Heart left ventricle (tissue), 16 donors: ENCODE results near the gene SYNRG. TPM values are rescaled to one million over a fixed set of nuclear protein-coding genes. Genes with fewer than 3 reads are reported as not detected.

Source experiments
- ATAC-seq, 4 donors: fragments of 200-7000 bp; cut with Tn5 transposase; one replicate each; pipeline ENCODE4 v1.9.1; 2020 to 2022; ENCODE audit warnings: moderate library complexity in 4 of 4, mild to moderate bottlenecking in 3 of 4, moderate number of reproducible peaks in 1 of 4
- DNase-seq, 5 donors: peaks; one replicate each; pipeline ENCODE4 v3.0.0-alpha.2; 2020
- H3K27ac ChIP-seq, 12 donors: fragments of 200-600 bp; sonication (generic) in 4 of 12; one replicate each; pipeline versions ENCODE4 v1.5.0 to v1.8.0; 2016 to 2022; ENCODE audit warnings: mild to moderate bottlenecking in 2 of 12
- H3K27me3 ChIP-seq, 9 donors: fragments of 200-600 bp; sonication (generic) in 2 of 9; one replicate each; pipeline versions ENCODE4 v1.5.1 to v1.8.0; 2016 to 2022; ENCODE audit warnings: mild to moderate bottlenecking in 3 of 9
- H3K36me3 ChIP-seq, 9 donors: fragments of 200-600 bp; sonication (generic) in 2 of 9; one replicate each; pipeline versions ENCODE4 v1.5.0 to v1.8.0; 2018 to 2022; ENCODE audit warnings: mild to moderate bottlenecking in 2 of 9
- H3K4me1 ChIP-seq, 12 donors: fragments of 200-600 bp; sonication (generic) in 4 of 12; one replicate each; pipeline versions ENCODE4 v1.5.0 to v1.8.0; 2016 to 2022; ENCODE audit warnings: mild to moderate bottlenecking in 3 of 12
- H3K4me3 ChIP-seq, 12 donors: fragments of 200-600 bp; sonication (generic) in 4 of 12; one replicate each; pipeline versions ENCODE4 v1.5.0 to v1.8.0; 2017 to 2022; ENCODE audit warnings: mild to moderate bottlenecking in 9 of 12, moderate library complexity in 4 of 12
- H3K9me3 ChIP-seq, 12 donors: fragments of 200-600 bp; sonication (generic) in 4 of 12; one replicate each; pipeline versions ENCODE4 v1.5.0 to v1.8.0; 2016 to 2022; ENCODE audit warnings: mild to moderate bottlenecking in 1 of 12
- POLR2A ChIP-seq, 2 donors: fragments of 450-650 bp; IDR thresholded peaks; one replicate each; pipeline ENCODE4 v1.6.1; 2017; ENCODE audit warnings: antibody characterized with exemption in 2 of 2, mild to moderate bottlenecking in 2 of 2, moderate library complexity in 2 of 2
- WGBS, 4 donors: extraction: QIAGEN DNeasy Blood & Tissue Kit in 2 of 4; methylation state at CpG; one replicate each; pipeline versions ENCODE4 v1.1.5 to v1.1.7; 2013 to 2018; 5-methylcytosine and 5-hydroxymethylcytosine counted together
- intact Hi-C, 10 donors: fragments of 100-400 bp; cut with DNase I; formaldehyde crosslinking; loops; one replicate each; pipeline versions ENCODE4 v1.11.1 to v1.14.2; 2022
- polyA plus RNA-seq, 2 donors: library from polyadenylated mRNA; stranded (reverse); fragments of 200-250 nt; gene quantifications; one replicate each; pipeline ENCODE4 v1.2.3, GENCODE V29; 2013
- total RNA-seq, 9 donors: library from RNA; depleted of rRNA in 2 of 9; stranded (reverse); fragments of >200 nt in 2 of 9; fragmentation: NEBNext Ultra II Directional in 3 of 9; extraction: Animal tissue kit (Norgen Biotek cat#: 25700) in 3 of 9; gene quantifications; one replicate each; pipeline versions ENCODE4 v1.1.0 to v1.2.4, GENCODE V29; 2016 to 2023
- TF ChIP-seq, protein P1 (sequence below), 12 donors: fragments of 200-600 bp; sonication (generic) in 4 of 12; IDR thresholded peaks; one replicate each; pipeline versions ENCODE4 v1.5.0 to v1.8.0; 2018 to 2022; ENCODE audit warnings: antibody characterized with exemption in 12 of 12, mild to moderate bottlenecking in 5 of 12
- donor health status: ischemic (EF 13 %, LVEDD 7.1; RV severe dilation, severe dysfunction).
- donor health status: healthy with polysubstance abuse.
- donor health status: DM: no; HTN: yes; CAD: no.
- donor health status: DM: no; HTN: no; CAD: no.
- donor health status: ischemic (EF 25% LVEDD 6.9; RV normal size, moderate dysfunction).
- donor health status: ischemic (EF 25% LVEDD 5.7; RV mildly dilated, moderate dysfunction).
- donor health status: healthy.
- donor health status: DM: yes; HTN: yes; CAD: no.
- donor health status: ischemic (EF 35%, LVEDD 5.7; RV mildly dilated, moderate dysfunction).
- donor health status: nonischemic (EF 11% LVEDD 7.7; RV severe dilation, severe dysfunction).
- donor health status: DM: yes; HTN: yes; CAD: no.
- donor health status: PGD.
- donor health status: ischemic (EF 29% LVEDD 5.4; RV normal size, mild dysfunction).
- donor health status: nonischemic (EF 23%, LVEDD 6.1; RV moderate dilation, normal function).

The SYNRG gene
- total and polyA plus RNA-seq, 11 donors = 5.7 to 52.4 (median 30.1) TPM

DNA sequence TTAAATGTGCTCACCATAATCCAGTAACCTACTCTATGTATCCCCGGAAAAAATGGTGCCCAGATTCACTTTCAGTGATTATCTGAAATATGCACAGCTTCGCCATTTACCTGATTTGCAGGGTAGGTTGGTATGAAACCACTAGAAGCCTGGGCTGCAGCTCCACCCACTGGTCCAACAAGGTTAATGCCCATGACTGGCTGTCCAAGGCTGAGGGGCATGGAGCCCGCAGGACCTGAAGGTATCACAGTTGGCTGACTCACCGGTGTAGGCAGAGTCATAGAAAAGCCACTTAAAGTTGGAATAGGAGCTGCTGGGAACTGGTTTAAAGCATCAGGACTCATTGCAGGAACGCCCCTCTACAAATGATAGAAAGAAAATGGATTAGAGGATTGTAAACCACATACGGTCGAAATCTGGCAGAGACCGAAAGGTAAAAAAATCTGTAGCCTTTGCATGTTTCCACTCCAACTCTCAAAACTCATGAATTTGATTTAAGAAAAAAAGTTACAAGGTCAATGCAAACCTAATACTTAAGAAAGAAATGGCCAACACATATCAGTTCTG is 38.6 kb downstream of the SYNRG start:
- Histone ChIP-seq H3K4me1 (peaks cover 0 to 4% (median 0%) of the 10 kb centered on the region in 12 donors), H3K27ac (no peak overlapping the region), H3K9me3 (peaks cover 0 to 14% (median 2%) of the 10 kb centered on the region in 12 donors), H3K4me3 (no peak overlapping the region), H3K36me3 (peaks cover 0 to 92% (median 85%) of the 10 kb centered on the region in 9 donors), H3K27me3 (no peaks in the 10 kb centered on the region)
- ATAC-seq = peak; percentile 56 to 88 (median 68)
- intact Hi-C loops = no loop called here
- peak in 4 of 5 donors; percentile 21 to 55 (median 34) for DNase-seq
- TF ChIP-seq, protein P1, sequence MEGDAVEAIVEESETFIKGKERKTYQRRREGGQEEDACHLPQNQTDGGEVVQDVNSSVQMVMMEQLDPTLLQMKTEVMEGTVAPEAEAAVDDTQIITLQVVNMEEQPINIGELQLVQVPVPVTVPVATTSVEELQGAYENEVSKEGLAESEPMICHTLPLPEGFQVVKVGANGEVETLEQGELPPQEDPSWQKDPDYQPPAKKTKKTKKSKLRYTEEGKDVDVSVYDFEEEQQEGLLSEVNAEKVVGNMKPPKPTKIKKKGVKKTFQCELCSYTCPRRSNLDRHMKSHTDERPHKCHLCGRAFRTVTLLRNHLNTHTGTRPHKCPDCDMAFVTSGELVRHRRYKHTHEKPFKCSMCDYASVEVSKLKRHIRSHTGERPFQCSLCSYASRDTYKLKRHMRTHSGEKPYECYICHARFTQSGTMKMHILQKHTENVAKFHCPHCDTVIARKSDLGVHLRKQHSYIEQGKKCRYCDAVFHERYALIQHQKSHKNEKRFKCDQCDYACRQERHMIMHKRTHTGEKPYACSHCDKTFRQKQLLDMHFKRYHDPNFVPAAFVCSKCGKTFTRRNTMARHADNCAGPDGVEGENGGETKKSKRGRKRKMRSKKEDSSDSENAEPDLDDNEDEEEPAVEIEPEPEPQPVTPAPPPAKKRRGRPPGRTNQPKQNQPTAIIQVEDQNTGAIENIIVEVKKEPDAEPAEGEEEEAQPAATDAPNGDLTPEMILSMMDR (IDR thresholded peaks at IDR 0.05) = peak; percentile 33 to 60 (median 47)
- TF ChIP-seq POLR2A (IDR thresholded peaks at IDR 0.05) = no peak
- WGBS, 4 donors = 78 to 87% (median 80%) methylated on average over 8 of the region's 8 CpGs

DNA sequence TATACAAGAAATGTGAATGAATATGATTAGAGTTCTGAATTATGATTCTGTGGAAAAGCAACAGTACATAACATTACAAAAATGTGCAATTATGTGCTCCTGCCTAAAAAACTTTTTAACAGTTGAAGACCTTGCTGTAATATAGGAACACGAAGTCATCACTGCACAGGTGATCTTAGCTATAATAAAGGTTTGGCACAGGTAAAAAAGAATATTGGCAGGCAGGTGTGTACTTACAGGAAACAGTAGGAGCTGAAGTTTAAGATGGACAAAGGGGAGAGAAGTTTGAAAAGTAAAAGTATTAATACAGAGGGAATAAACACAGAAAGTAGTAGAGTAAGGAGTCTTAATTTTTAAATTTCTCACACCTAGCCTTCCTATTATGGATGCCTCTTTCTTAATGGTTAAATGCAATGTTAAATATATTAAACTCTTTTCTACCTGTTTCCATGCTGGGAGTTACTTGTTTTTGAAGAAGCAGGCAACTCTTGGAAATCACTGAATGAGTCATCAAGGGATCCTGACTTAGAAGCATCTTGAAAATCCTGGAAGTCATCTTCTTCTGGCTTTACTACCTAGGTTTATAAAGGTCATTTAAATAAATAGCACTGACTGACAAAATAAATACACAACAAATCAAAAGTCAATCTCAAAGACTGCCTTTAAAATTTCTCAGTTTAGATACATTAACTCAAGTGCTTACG is 40.7 kb downstream of the SYNRG start:
- no peak for ATAC-seq
- Histone ChIP-seq H3K4me1 (peaks cover 0 to 4% (median 0%) of the 10 kb centered on the region in 12 donors), H3K9me3 (no peaks in the 10 kb centered on the region), H3K27ac (no peak overlapping the region), H3K4me3 (no peak overlapping the region), H3K36me3 (peaks cover 0 to 88% (median 81%) of the 10 kb centered on the region in 9 donors), H3K27me3 (no peaks in the 10 kb centered on the region)
- DNase-seq = no peak
- no peak for TF ChIP-seq POLR2A (IDR thresholded peaks at IDR 0.05)
- TF ChIP-seq, protein P1 (IDR thresholded peaks at IDR 0.05) = no peak
- WGBS, 4 donors = 94 to 98% (median 96%) methylated on average over 2 of the region's 2 CpGs
- intact Hi-C loops = no loop called here

DNA sequence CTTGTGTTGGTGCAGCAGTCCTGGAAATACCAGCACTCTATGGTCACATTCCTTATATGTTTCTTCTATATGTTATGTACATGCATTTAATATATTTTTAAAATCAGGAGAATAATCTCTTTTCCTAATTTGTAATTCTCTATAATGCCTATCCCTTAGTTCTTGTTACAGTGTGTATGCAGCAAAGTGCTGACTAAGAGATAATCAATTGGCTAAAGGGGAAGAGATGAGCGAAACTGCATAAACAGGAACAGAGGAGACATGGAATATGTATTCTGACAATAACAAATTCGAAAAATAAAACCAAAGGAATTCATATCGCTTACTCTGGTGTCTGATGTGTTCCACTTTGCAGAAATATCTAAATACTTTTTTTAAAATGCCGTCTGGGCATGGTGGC is 41.7 kb downstream of the SYNRG start:
- WGBS, 4 donors = 87 to 93% (median 91%) methylated on average over 4 of the region's 4 CpGs
- H3K4me1 ChIP-seq = peaks cover 0 to 4% (median 0%) of the 10 kb centered on the region in 12 donors
- no peaks in the 10 kb centered on the region for H3K27me3 ChIP-seq
- H3K36me3 ChIP-seq = peaks cover 0 to 88% (median 81%) of the 10 kb centered on the region in 9 donors
- ATAC-seq = no peak
- no peak overlapping the region for H3K4me3 ChIP-seq
- intact Hi-C loops = no loop called here
- no peak for TF ChIP-seq POLR2A (IDR thresholded peaks at IDR 0.05)
- TF ChIP-seq, protein P1 (IDR thresholded peaks at IDR 0.05) = no peak
- H3K27ac ChIP-seq = peak overlapping the region in 1 of 12 donors; percentile 69
- no peaks in the 10 kb centered on the region for H3K9me3 ChIP-seq
- no peak for DNase-seq

DNA sequence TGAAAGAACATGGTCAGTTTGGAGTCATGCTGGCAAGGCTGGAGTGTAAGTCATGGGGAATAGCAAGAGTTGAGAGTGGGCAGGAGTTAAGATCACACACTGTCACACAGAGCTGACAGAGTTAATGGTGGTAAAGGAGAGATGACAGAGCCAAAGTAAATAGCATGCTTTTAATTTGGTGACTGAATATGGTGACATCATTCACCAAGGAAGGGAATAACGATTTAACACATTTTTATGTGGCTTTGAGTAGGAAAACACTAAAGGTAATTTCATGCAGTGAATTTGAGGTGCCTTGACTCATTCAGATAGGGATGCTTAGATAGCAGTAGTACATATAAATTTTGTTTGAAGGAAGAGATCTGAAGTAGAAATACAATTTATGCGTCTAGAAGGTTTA is 42.1 kb downstream of the SYNRG start:
- H3K36me3 ChIP-seq = peaks cover 0 to 88% (median 82%) of the 10 kb centered on the region in 9 donors
- no peaks in the 10 kb centered on the region for H3K9me3 ChIP-seq
- H3K27ac ChIP-seq = no peak overlapping the region
- H3K4me1 ChIP-seq = peaks cover 0 to 4% (median 0%) of the 10 kb centered on the region in 12 donors
- no peak overlapping the region for H3K4me3 ChIP-seq
- TF ChIP-seq POLR2A (IDR thresholded peaks at IDR 0.05) = no peak
- TF ChIP-seq, protein P1 (IDR thresholded peaks at IDR 0.05) = no peak
- ATAC-seq (no peak), DNase-seq (no peak)
- 75 to 84% (median 77%) methylated on average over 2 of the region's 2 CpGs for WGBS, 4 donors
- H3K27me3 ChIP-seq = no peaks in the 10 kb centered on the region
- intact Hi-C loops = no loop called here
